Activated T-cell treated with anti-CD3 and anti-CD28 coated beads for 24 hours (primary cell): Measurements from ENCODE around the gene PRR7.

Experiments
- DNase-seq: peaks from one replicate; pipeline ENCODE4 v3.0.0-alpha.2; 2020; ENCODE audit warnings: low read depth

PRR7 gene

DNA sequence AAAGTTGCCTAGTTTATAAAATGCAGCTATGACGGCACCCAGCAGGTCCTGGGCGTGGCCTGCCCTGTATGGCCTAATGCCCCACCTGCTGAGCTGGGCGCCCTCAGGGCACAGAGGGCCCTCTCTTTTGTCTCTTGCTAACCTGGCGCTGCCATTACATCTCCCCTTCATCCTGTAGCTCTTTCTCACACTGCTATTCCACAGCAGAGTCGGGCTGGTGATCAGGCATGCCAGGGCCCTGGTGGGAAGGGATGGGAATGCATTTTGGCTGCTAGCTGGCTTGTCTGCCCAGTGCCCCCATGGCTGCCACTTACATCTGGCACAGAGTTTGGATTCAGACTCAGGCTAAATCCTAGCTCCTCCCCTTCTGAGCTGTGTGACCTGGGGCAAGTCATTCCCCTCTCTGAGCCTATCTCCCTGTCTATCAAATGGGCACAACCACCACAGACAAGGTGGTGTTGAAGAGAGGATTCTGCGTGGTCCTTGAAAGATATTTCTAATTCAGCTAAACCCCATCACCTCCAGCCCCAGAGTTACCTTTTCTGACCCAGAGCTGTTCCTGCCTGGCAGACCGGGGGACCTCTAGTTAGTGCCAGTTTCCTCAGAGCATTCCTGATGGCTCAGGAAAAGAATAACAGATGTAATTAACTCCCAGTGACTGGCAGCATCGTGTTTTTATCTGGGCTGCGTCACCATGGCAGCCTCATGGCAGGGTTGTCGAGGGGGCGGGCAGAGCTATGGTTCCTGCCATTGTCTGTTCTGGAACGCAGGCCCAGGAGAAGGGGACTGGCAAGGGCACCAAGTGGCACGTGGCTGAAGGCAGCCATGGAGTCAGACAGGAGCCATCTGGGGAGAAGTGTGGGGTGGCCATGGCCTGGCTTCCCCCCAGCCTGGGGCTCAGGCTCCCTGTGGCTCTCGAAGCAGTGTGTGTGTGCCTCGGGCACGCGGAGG, 6.3 kb downstream of the PRR7 start:
- no peak for DNase-seq

DNA sequence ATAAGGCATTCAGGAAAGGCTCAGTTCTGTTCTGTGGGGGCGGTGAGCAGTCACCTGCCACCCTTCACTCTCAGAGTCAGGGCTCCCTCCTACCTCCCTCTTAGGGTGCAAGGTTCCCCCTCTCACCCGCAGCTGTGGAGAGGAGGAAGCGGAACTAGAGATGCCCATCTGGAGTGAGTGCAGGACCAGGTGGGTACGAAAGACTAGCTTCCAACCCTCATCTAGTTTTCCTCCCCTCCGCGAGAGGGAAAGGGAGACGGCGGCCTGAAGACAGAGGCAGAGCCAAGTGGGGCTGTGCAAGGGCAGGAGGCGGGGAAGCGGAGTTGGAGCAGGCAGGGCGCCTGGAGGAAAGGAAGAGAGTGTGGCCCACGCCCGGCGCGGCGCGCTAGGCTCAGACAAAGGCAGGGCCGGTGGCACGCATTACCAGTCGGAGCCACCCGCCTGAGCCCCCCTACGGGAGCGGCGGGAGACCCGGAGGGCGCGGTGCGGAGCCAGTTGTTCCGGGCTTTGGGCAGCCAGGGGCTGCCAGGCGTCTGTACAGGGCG, 7.3 kb downstream of the PRR7 start:
- no peak for DNase-seq

DNA sequence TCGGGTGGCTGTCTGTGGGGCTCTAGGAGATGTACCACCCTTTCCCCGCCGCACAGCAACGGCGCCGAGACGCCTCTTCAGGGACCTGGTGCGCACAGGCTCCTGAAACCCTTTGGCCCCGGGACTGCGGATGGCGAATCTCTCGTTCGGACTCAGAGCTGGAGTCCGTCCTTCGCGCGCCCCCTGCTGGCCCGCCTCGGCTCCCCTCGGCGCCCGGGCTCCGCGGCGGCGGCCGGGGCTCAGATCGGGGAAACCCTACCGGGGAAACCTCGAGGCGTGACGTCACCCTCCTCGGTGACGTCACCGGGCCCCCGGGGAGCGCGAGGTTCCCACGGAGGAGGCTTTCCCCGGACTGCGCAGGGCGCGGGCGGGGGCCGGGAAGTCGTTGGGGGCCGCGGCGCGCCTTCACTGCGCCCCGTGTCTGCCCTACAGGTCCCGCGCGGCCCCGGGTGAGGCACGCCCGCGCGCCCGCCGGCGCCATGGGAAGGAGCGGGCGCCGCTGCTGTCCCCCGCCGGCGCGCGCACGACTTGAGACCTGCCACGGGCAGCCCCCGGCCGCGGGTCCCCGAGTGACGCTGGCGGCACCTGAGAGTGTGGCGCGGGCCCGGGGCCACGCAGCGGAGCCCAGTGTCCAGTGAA, 7.9 kb downstream of the PRR7 start:
- peak; percentile 91 for DNase-seq

DNA sequence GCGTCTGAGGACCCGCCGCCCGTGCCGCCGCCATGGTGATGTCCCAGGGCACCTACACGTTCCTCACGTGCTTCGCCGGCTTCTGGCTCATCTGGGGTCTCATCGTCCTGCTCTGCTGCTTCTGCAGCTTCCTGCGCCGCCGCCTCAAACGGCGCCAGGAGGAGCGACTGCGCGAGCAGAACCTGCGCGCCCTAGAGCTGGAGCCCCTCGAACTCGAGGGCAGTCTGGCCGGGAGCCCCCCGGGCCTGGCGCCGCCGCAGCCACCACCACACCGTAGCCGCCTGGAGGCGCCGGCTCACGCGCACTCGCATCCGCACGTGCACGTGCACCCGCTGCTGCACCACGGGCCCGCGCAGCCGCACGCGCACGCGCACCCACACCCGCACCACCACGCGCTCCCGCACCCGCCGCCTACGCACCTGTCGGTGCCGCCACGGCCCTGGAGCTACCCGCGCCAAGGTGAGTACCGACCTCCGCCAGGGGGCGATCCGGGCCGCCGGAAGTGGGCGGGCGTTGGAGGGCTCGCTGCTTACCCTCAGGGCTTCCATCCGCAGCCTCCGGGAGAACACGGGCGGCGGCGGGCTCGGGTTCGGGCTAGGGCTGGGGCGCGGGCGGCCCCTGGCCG, 8.5 kb downstream of the PRR7 start:
- peak; percentile 90 for DNase-seq

DNA sequence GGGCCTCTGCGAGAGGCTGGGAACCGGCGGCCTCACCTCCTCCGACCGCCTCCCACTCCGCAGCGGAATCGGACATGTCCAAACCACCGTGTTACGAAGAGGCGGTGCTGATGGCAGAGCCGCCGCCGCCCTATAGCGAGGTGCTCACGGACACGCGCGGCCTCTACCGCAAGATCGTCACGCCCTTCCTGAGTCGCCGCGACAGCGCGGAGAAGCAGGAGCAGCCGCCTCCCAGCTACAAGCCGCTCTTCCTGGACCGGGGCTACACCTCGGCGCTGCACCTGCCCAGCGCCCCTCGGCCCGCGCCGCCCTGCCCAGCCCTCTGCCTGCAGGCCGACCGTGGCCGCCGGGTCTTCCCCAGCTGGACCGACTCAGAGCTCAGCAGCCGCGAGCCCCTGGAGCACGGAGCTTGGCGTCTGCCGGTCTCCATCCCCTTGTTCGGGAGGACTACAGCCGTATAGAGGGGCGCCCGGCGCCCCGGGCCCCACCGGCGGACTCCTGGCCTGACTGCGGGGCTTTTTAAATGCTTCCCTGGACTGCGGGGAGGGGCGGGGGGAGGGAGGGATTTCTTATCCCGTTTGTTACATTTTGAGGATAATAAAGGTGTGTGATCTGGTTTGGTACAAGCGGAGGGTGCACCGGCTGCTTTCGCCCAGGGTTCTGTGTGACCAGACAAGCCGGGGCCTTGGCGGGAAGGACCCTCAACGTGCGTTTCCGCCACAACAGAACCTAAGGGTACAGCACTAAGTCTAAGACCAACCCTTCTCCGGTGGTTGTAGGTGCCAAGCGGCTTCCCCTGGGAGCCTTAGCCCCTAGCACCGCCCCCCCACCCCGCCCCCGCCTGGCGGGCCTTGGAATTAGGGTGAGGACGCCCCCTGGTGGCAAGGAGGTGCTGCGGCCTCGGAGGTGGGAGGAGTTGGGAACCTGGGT, 9.3 kb downstream of the PRR7 start:
- peak; percentile 95 for DNase-seq

DNA sequence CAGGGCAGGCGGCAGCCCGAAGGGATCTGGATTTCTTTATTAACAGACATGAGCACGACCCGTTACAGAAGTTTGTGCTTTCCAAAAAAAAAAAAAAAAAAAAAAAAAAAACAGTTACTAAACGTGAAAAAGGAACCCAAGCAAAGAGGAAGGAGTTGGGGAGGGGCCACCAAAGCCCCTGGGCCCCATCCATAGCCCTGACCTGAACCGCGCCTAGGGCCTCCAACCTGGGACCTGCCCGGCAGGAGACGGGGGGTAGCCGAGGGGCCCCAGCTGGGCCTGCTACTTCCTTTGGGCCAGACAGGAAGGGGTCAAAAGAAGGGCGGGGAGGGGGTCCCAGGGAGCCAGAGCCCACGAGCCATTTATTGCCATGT, 10.0 kb downstream of the PRR7 start:
- DNase-seq, result no peak

DNA sequence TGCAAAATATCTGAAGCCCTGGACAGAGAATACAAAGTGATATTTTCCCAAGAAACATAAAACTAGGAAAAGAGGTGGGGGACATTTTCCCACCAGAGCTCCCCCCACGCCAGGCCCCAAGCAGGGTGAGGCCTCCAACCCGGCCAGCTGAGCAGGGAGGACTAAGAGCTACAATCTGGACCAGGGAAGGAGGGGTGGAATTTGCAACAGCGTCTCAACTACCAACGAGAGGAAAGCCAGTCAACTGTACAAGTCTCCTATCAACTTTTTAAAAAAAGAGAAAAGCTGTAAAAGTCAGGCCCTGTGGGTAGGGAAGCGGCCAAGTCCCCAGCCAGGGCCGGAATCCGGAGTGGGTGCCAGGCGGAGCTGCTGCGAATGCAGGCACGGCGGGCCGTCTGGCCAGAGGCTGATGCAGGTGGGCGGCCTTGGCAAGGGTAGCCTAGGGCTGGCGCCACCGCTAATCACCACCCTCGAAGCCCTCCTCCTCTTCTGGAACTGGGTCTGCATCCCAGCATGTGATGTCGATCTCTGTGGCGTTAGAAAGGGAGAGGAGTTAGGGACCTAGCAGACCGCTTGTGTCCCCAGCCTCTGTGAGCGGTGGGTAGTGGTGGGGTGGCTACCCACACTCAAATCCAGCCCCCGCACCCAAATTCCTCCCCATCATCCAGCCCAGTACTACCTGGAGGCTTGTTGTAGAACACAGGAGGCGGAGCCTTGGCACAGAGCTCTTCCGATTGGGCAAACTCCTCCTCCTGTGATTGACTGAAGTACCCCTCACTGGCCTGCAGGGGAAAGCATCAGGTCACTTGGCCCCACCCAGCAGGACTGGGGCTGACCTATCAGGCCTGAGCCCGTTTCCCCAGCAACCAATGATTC, 10.6 kb downstream of the PRR7 start:
- DNase-seq, result peak; percentile 49

DNA sequence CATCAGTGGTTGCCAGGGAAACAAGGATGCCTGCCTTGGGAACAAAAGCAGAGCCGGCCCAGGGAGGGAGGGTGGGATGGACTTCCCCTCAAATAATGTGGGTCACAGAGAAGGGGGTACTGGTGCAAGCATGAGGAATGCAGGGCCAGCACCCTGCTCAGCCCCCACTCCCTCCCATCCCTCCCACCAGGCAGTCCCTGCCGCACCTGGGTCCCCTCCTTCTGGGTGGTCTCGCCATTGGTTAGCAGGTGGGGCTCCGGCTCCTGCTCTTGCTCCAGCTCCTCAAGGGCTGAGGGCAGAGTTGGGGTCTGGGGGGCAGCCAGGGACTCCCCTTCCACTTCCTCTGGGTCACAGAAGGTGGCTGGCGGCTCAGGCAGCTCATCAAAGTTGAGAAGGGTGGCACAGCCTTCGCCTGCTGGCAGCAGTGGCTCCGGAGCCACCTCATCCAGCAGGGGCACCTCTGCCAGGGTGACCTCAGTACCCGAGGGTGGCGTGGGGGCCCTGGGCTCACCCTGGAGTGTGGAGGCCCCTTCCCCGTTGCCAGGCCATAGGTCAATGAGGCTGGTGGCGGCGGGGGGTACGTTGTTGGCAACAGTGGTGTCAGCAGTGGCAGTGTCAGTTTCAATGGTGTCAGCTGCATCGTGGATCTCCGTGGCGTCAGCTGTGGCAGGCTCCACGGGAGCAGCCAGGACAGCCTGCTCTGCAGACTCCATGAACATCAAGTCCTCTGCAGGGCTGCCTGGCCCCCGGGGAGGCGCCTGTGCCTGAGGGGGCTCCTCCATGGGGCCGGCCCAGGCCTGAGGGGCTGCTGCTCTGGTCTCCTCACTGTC, 11.5 kb downstream of the PRR7 start:
- DNase-seq, result no peak

DNA sequence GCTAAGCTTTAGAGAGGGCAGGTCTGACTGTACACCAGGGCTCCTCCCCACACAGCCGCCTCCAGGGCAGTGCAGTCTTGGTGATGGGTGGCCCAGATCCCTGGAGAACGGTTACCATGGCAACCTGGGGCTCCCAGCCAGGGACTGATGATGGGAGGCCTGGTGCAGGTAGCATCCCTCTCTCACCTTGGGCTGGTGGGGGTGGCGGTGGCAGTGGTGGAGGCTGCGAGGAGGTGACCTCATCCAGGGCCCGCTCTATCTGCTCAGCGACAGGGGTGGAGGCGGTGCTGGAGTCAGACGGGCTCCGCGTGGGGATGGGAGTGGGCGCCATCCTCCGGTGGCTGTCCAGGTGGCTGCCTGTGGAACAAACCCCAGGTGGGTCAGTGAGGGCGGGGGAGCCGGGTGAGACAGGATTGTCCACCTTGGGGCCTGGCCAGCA, 12.3 kb downstream of the PRR7 start:
- no peak for DNase-seq

DNA sequence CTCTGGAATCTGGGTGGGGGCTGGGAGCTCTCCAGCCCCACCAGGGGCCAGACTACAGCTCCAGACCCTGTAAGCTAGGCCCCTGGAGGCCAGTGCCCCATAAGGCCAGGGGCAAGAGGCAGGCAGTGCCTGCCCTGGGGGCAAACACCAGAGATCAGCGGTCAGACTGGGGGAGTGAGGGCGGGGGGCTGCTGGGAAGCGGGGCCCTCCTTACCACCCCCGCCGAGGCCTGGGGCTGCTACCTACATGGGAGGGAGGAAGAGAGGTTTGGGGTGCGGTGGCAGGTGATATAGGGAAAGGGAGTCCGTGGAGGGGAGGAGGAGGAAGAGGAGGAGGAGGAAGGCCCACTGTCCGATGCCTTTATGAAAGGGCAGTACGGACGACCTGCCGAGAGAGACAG, 12.7 kb downstream of the PRR7 start:
- DNase-seq, result no peak

DNA sequence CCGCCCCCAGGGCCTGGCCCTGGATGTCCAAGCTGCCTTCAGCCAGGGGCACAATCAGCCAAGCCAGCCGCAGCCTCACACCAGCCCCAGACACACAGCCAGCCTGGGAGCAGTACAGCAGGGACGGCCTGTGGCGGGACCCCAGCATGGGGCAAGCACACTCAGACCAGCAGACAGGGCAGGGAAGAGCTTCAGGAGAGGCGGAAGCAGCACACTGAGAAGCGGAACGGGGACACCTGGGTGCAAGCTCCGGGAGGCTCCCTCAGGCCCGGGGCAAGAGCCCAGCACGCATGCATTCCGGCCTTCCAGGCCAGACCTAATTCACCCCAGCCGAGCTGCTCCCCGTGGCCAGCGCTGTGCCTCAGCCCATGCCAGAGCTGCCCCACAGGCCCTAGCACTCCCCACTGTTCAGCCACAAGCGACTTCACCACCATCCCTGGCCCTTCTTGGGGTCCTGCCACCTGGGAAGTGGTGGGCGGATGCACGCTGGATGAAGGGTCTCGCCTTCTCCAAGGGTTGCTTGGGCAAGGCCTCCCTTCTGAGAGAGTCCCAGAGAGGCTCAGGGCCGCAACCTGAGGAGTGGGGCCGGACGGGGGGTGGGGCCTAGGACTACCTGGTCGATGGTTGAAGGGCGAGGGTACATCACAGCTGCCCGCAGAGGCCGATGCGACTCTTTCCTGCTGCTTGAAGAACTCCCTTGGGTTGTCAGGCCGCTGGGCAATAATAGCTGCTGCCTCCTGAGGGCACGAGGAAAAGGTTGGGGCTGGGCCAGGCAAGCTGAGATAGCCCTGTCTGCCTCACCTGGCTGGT, 13.4 kb downstream of the PRR7 start:
- DNase-seq, result no peak

DNA sequence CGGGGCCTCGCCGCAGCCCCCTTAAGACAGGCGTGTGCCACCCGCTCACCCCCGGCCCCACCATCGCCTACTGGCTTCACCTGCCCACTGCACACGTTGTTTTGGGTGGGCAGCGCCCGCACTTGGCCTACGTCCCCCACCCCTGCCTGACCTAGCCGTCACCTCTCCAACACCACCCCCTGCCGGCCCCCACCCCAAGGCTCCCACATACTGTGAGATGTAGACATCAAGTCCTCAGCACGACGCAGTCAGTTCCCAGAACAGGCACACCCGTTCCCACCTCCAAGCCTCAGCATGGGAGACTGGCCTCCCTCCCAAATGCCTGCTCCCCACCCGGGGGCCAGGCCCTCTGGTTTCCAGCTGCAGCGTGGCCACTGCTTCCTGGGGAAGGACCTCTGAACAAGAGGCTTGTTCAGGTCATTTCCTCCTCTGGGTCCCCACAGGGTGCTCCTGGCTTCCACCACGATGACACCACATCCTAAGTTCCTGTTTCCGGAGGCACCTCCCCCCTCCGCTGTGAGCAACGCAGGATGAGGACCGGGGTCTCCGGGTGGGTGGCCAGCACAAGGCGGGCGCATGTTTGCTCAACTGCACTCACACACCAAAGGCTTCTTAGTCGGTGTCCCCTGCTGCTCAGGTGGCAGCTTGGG, 15.5 kb downstream of the PRR7 start:
- no peak for DNase-seq

DNA sequence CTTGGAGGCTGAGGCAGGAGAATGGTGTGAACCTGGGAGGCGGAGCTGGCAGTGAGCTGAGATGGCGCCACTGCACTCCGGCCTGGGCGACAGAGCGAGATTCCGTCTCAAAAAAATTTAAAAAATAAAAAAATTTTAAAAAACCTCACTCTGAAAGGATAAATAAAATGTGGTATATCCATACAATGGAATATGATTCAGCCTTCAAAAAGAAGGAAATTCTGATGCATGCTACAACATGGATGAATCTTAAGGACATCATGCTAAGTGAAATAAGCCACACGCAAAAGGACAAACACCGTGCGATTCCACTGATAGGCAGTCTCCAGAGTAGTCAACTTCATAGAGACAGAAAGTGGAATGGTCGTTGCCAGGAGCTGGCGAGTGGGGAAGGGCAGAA, 18.4 kb downstream of the PRR7 start:
- DNase-seq, result no peak

DNA sequence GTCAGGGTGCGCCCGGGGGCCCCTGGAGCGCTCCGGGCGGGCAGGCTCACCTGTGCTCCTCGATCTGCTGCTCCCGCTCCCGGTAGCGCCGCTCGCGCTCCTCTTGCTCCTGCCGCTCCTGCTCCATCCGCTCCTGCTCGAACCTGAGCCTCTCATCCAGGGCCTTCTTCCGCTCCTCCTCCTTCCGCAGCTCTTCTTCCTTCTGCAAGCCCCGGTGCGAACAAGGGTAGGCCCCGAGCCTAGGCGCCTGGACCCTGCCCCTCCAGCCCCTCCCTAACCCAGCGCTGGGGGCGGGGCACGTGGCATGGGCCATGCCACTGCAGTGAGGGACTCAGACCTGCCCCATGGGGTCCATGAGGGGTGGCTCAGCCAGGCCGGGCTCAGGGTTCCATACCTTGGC, 20.2 kb downstream of the PRR7 start:
- no peak for DNase-seq

DNA sequence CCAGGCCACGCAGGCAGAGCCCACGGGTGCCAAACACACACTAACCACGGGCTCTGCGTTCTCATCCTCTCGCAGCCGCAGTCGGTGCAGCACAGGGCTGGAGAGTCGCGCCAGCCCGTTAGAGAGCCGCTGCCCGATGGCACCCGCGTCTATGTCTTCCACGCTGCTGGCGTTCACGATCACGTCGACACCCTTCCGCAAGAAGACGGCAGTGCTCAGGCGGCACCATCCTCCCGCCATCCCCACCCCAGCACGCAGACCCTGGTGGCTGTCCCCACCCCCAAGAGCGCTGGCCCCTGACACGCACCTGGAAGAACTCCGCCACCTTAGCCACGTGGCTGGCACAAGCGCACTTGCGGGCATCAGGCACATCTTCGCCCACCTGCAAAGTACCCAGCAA, 20.8 kb downstream of the PRR7 start:
- no peak for DNase-seq

DNA sequence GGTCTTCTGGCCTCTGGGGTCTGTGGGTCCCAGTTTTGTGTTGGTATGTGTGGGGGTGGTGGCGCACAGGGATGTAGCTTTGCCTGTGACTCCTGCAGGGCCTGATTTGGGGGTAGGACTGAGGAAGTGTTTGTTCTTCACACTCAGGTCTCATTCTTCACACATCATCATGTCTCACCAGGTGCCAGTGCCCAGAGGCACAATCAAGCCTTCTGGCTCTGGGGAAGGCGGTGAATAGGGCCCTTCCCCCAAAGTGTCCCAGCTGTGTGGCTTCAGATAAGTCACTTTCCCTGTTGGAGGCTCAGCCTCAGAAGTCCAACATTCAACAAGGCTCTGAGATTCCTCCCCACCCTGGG, 21.7 kb downstream of the PRR7 start:
- DNase-seq, result no peak

DNA sequence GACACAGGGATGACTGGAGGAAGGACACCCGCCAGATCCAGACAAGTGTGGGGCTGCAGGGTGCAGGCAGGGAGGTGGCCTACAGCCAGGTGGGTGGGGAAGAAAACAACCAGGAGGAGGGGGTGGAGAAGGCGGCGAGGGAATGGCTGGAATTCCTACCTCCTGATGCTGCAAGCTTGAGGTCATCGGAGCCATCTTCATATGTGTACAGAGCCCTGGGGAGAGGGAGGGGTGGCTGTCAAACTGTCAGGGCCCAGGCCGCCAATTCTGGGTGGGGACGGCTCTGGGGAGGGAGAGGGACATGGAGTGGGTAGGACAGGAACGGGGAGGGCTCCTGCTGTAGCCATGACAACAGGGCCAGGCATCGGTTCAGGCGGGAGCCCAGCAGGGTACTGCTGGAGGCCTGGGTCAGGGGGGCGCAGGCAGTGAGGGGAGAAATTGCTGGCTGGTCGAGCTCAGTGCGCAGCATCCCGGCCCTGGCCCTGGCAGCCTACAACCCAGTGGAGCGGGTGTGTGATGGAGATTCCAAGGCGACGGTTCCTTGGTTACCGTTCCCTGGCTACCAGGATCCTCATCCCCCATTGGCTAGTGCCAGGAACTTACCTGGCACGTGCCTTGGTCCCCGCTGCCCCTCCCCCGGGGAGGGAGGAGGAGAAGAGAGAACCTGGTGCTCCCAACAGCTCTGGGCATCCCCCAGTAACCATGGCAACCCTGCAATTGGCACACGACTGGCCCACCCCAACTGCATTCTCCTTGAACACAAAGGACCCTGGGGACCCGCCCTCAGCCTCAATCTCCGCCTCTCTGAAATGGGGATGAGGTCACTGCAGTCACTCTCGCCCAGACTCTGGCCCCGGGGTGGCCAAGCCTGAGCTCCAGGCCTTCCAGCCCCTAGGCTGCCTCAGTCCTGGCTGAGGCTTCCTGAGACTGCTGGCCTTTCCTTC, 22.3 kb downstream of the PRR7 start:
- no peak for DNase-seq
